ENCODE data around the gene MTAP.
"Not testable (repeated sequence)": the region's sequence is repeated elsewhere in the genome, so short reads cannot be mapped to it uniquely, and the experiment has no call there.

Gene MTAP

GRCh38 chr9:21923694-21924093 is 121.3 kb downstream of the MTAP start:
- DNase-seq (ENCODE audit: low read depth), result no peak

DNA sequence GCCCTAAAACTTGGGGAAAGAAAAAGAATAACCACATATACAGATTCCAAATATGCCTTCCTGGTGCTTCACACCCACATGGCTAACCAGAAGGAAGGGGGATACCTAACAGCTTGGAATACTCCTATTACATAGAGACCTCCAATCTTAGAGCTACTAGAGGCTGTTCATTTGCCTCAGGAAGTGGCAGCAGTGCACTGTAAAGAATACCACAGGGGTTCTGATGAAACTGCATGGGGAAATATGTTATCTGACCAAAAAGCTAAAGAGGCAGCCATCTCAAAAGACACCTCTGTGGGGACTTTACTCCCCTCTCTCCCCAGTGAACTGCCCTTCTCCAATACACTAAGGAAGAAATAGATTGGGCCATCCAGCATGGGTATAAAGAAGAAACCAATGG is 125.3 kb downstream of the MTAP start:
- no peak for DNase-seq (ENCODE audit: low read depth)

- no peak for DNase-seq (ENCODE audit: low read depth)
These were observed 129.0 kb downstream of the MTAP start for GRCh38 chr9:21931428-21931827.

- DNase-seq (ENCODE audit: low read depth), result no peak
These were observed 130.8 kb downstream of the MTAP start for GRCh38 chr9:21933281-21933680.

GRCh38 chr9:21933865-21934264 is 131.4 kb downstream of the MTAP start:
- DNase-seq (ENCODE audit: low read depth), result no peak

GRCh38 chr9:21935631-21936030 is 133.2 kb downstream of the MTAP start:
- no peak for DNase-seq (ENCODE audit: low read depth)

- DNase-seq (ENCODE audit: low read depth), result no peak
These were observed 133.7 kb downstream of the MTAP start for GRCh38 chr9:21936161-21936560.

- DNase-seq (ENCODE audit: low read depth), result no peak
These were observed 139.0 kb downstream of the MTAP start for GRCh38 chr9:21941337-21941995.

DNA sequence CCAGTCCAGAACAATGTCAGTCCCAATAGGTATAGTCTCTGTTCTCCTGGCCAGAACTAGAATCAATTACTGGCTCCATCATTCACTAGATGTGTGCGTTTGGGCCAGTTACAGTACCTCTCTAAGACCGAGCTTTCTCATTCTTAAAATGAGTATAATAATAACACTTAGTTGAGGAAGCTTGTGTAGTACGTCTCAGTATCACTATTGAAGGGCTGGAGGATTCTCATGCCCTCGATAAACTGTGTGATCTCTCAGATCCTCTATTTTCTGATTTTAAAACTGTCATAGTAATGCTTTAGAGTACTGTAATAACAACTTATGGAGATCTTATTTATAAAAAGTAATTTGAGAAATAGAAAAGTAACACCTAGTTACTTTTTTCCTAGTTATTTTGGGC is 141.0 kb downstream of the MTAP start:
- no peak for DNase-seq (ENCODE audit: low read depth)

GRCh38 chr9:21945606-21946005 is 143.2 kb downstream of the MTAP start:
- no peak for DNase-seq (ENCODE audit: low read depth)

DNA sequence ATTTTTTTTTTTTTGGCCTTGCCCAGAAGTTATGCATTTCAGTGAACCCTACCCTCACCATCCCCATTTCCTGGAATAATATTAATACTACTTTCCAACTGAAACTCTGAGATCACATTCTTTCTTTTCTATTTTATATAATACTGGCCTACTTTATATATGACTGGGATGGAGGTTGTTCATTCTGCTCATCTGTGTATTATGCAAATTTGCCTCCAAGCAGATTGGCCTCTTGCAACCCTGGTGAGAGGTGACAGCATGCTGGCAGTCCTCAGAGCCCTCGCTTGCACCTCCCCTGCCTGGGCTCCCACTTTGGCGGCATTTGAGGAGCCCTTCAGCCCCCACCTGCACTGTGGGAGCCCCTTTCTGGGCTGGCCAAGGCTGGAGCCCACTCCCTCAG is 156.4 kb downstream of the MTAP start:
- no peak for DNase-seq (ENCODE audit: low read depth)

GRCh38 chr9:21959268-21959667 is 156.8 kb downstream of the MTAP start:
- DNase-seq (ENCODE audit: low read depth), result not testable (repeated sequence)

GRCh38 chr9:21961569-21961968 is 159.1 kb downstream of the MTAP start:
- DNase-seq (ENCODE audit: low read depth), result no peak

DNA sequence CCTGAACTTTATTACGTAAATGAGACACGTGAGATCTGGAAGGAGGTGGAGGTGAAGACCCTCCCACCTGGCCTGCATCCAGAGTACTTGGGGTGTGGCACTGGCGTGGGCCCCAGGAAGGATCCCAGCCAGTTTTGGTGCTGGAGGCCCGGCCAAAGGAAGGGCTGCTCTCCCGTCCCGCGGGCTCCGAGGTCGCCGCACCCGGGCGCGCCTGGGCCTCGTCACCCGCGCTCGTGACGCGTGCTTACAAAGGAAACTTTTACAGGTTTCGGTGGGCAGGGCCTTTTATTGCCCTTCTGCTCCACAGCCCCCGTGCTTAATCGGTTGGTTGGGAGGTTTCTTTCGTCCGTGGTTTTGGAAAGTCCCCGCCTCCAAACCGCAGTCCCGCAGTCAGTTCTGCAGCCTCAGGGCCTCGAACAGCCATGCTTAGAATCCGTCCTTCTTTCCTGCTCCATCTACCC is 162.5 kb downstream of the MTAP start:
- peak; percentile 49 for DNase-seq (ENCODE audit: low read depth)

DNA sequence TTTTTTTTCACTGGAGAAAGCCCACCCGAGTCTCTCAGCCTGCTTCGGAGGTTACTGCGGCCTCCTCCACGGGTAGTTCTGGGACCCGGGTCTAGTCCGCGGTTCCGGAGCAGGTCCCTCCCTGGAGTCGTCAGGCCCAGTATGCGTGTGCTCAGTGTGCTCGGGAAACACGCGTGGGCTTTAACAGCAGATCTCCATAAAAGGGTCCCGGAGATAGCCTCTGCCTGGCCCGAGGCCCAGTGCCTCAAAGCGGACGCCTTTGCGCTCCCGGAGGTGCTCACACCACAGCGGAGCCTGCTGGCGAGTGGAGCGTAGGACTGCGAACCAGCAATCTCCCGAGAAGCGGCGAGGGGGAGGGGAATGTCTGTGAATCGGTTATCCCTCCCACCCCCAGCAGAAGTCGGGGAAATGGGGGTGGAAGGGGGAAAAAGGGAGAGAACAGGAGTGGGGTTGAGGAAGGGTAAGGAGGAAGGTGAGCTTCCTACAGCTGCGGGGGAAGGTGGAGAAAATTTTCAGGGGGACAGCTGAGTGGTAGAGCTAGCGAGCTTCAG is 163.0 kb downstream of the MTAP start:
- no peak for DNase-seq (ENCODE audit: low read depth)

- no peak for DNase-seq (ENCODE audit: low read depth)
These were observed 163.9 kb downstream of the MTAP start for GRCh38 chr9:21966140-21966851.

DNA sequence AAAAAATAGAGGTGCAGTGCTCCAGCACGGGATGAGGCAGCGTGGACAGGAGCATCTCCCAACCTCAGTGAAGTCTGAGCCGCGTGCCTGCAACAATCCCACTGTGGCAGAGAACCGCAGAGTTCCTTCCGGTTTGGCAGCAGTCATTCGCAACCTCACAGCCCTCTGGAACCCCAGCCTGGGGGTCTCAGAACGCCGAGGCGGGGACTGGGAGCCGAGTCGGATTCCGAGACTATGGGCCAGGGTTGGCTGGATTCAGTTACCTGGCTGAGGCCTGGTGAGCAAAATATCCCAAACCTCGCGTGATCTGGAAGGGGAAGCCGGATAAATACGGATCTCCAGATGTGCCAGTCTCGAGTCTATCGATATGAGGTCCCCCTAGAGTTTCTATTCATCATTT is 164.7 kb downstream of the MTAP start:
- DNase-seq (ENCODE audit: low read depth), result no peak

DNA sequence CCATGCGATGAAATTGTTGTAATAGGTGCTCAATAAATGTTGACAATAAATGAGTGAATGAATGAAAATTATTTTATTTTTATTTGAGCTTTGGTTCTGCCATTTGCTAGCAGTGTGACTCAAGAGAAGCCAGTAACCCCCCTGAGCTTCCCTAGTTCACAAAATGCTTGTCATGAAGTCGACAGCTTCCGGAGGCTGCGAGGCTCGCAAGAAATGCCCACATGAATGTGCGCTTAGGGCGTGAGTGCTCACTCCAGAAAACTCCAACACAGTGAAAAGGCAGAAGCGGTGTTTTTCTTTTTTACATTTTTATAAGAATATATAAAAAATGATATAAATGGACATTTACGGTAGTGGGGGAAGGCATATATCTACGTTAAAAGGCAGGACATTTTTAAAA is 165.3 kb downstream of the MTAP start:
- DNase-seq (ENCODE audit: low read depth), result no peak

GRCh38 chr9:21968331-21969010 is 166.0 kb downstream of the MTAP start:
- DNase-seq (ENCODE audit: low read depth), result no peak

DNA sequence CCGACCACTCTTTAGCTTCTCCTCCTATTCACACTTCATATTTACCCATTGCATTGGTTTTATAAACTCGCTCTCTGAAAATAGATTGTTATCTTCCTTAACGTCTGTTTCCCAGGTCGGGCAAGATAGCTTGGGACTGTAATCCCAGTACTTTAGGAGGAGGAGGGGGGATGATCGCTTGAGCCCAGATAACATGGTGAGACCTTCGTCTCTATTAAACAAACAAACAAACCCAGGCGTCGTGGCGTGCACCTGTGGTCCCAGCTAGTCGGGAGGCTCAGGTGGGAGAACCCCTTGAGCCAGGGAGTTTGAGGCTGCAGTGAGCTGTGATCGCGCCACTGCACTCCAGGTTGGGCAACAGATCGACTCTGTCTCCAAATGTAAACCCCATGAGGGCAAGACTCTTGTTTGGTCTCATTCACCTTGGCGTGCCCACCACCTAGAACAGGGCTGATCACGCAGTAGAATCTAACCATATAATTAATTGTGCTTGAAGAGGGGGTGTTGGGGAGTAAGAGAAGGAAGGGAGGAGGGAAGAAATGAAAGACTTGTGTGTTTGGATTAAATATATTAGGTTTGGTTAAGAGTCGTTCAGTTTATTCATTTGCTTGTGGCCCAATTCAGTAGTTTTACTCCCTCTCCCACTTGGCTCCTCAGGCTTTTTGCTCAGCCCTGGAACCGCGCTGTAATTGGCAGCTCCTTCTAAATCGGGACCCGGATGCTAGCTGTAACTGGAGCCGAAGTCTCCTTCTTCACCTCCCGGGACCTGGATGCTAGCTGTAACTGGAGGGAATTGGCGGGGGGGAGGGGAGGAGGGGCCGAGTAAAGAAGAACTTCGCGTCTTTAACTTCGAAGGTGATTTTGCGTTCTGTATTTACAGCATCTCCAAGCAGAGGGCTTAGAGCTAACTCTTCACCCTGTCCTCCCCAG is 166.8 kb downstream of the MTAP start:
- DNase-seq (ENCODE audit: low read depth), result no peak

GRCh38 chr9:21969951-21970799 is 167.7 kb downstream of the MTAP start:
- DNase-seq (ENCODE audit: low read depth), result no peak

Measured in activated T-helper 9 cell treated with anti-CD3 and anti-CD28 coated beads, Interleukin-2, amount 50 U/mL, for 16 hours (primary cell).